ENCODE data around the gene CIART.

Gene CIART

DNA sequence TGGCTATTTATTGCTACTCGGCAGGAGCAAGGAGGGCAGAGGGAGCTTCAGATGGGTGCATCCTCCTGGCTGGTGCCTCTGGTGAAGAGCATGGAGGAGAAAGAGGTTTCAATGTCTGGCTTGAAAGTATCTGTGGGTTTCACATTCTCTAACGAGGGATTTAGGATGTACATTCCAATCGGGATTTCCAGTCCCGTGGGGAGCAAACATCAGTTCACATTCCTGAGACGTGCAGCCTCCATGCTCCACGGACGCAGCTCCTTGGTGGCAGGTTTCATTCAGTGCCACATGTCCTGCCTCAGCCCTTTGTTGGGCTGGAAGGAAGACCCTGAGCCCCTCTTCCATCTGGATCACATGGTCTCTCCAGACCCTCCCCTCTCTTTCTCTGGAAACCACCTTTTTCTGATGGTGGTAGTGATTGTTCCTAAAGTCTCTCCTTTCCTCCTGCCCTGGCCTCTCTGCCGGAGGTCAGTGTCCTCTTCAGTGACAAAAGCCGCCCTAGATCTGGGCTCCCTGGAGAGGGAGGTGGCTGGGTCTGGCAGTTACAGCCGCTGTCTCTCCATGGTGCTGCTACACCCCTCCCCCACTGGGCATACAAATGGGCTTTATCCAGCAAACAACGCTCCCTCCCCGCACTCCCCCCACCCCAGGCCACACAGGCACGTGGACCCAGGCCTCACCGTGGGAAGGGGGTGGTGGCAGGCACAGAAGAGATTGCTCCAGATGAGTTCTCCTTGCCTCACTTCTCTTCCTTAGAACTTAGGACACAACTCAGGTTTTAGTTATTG, 25.6 kb upstream of the CIART start:
- DNase-seq (ENCODE audit: extremely low read depth, low read depth) = no peak
- H3K4me3 ChIP-seq (replicated peaks; ENCODE audit: low read depth, low read length) = no peak overlapping the region
- TF ChIP-seq CTCF (IDR thresholded peaks at IDR 0.05; ENCODE audit: low read depth, low read length, missing control alignments) = no peak

- TF ChIP-seq CTCF (IDR thresholded peaks at IDR 0.05; ENCODE audit: low read depth, low read length, missing control alignments) = no peak
- DNase-seq (ENCODE audit: extremely low read depth, low read depth) = no peak
- no peak within 1 kb of the TSS for H3K4me3 ChIP-seq (replicated peaks; ENCODE audit: low read depth, low read length)
Observed at GRCh38 chr1:150257624-150258585, 24.4 kb upstream of the CIART start, which contains the start of gene CA14. Gene CA14, plus strand, starts transcription at chr1:150257774. Its CDS starts 355 bp downstream, at chr1:150258129.

DNA sequence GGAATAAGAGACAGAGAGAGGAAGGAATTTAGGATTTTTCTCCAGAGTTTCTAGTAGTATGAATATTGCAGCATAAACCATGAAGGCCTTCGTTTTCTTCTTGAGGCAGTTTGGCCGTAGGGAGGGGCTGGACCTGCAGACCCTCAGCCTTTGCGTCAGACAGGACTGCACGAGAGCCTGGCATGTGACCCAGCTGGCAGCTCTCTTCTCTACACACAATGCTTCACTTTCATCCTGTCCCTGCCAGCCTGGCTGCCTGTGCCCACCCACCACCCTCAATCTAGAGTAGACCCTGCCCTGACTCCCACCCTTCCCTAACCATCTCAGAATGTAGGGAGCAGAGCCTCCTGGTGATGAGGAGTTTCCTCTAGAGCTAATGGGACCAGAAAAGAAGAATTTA, 23.1 kb upstream of the CIART start:
- no peak for DNase-seq (ENCODE audit: extremely low read depth, low read depth)
- no peak overlapping the region for H3K4me3 ChIP-seq (replicated peaks; ENCODE audit: low read depth, low read length)
- TF ChIP-seq CTCF (IDR thresholded peaks at IDR 0.05; ENCODE audit: low read depth, low read length, missing control alignments) = no peak

DNA sequence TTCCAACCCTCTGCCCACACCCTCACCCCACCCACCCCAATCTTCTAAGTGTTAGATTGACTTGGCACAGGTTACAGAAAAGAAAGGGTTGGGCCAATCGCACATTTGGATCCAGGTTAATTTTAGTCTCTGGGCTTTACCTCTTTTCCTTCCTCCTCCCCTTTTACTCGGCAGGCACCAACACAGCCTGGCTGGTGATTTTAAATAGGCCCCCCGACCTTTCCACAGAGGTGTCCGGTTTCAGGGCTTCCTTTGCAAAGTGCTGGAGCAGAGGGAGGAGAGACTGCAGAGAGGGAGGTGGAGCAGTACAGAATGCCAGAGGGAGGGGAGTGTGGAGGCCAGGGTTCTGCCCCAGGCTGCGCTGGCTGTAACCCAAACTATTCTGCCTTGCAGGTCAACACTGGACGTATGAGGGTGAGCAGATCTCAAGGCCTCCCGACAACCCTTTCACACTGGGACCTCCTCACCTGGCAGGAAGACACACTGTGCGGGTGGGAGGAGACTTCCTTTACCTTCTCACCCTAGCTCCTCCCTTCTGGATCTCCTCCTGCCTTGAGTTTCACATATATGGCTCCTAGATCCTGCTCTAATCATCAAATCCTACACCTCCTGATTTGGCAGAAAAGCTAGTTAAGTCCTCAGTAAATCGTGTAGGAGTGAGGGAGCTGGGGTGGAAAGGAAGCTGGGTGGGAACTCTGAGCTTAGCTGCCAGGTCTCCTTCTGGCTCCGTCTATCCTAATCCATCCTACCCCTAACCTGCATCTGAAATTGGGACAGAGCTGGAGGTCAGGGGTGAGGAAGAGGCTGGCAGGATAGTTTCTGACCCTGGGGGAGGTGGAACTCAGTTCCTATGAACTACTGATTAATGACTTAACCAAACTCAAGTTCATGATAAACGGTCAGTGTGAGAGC, 22.3 kb upstream of the CIART start:
- no peak for DNase-seq (ENCODE audit: extremely low read depth, low read depth)
- TF ChIP-seq CTCF (IDR thresholded peaks at IDR 0.05; ENCODE audit: low read depth, low read length, missing control alignments) = no peak
- H3K4me3 ChIP-seq (replicated peaks; ENCODE audit: low read depth, low read length) = no peak overlapping the region

DNA sequence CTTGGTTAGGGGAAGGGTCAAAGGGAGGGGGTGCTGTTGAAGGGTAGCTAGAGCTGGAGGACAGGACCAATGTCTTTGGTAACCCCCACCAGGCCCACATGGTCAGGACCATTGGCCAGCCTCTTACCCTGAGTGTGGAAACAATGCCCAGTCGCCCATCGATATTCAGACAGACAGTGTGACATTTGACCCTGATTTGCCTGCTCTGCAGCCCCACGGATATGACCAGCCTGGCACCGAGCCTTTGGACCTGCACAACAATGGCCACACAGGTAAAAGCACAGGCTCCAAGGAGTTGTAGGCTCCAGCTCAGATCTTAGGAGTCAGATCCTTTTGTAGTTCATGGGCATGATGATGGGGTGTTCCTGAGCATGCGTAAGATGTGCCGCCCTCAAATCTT, 21.0 kb upstream of the CIART start:
- TF ChIP-seq CTCF (IDR thresholded peaks at IDR 0.05; ENCODE audit: low read depth, low read length, missing control alignments) = no peak
- DNase-seq (ENCODE audit: extremely low read depth, low read depth) = no peak
- H3K4me3 ChIP-seq (replicated peaks; ENCODE audit: low read depth, low read length) = no peak overlapping the region
